K562 (cell line): ENCODE data around the gene PRODH2.

Experiments used
- JUND ChIP-seq, 2 experiments: IDR thresholded peaks; 2 replicates in 1 of 2; 3 replicates in 1 of 2; pipeline ENCODE4 v1.6.1; 2011; ENCODE audit warnings: borderline replicate concordance in 2 of 2, low read depth in 2 of 2, low read length in 2 of 2, improper control_type of control experiment in 1 of 2, missing biosample characterization in 1 of 2, missing genetic modification characterization in 1 of 2, missing genetic modification reagents in 1 of 2
- RAD51 ChIP-seq: fragments of 450-650 bp; IDR thresholded peaks from 2 replicates; pipeline ENCODE4 v1.7.1; 2016; ENCODE audit warnings: low read depth, mild to moderate bottlenecking, borderline replicate concordance
- SMARCA4 ChIP-seq: fragments of 450-650 bp; IDR thresholded peaks from 2 replicates; pipeline ENCODE4 v1.6.1; 2016
- TCF7L2 ChIP-seq: fragments of 150-350 bp; IDR thresholded peaks from 2 replicates; pipeline ENCODE4 v1.6.1; 2016; ENCODE audit warnings: low read depth, mild to moderate bottlenecking, low read length, moderate library complexity
- TF ChIP-seq, protein P1 (sequence below): IDR thresholded peaks from 2 replicates; pipeline ENCODE4 v1.6.1; 2011; ENCODE audit not compliant: insufficient read length; ENCODE audit errors: extremely low read depth

DNA sequence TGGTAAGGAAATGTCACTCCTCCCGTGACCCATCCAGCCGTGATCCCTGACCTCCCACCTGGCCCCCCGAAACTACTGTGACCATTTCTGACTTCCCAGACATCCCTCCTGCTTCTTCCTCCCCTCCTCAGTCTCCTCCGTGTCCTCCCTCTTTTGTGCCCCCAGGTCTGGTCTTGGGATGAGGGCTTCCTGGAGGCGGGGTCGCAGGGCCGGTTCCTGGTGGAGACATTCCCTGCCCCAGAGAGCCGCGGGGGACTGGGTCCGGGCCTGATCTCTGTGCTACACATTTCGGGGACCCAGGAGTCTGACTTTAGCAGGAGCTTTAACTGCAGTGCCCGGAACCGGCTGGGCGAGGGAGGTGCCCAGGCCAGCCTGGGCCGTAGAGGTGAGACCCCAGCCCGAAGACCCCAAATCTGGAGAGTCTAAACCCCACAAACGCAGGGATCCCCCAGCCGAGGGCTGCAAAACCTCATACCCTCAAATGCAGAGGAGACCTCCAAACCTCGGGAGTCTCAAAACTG lies 49.1 kb upstream of the PRODH2 start:
- TF ChIP-seq, protein P1, sequence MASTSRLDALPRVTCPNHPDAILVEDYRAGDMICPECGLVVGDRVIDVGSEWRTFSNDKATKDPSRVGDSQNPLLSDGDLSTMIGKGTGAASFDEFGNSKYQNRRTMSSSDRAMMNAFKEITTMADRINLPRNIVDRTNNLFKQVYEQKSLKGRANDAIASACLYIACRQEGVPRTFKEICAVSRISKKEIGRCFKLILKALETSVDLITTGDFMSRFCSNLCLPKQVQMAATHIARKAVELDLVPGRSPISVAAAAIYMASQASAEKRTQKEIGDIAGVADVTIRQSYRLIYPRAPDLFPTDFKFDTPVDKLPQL = no peak
- TF ChIP-seq SMARCA4 (no peak), JUND (IDR thresholded peaks at IDR 0.05; ENCODE audit: borderline replicate concordance, low read depth, low read length) (no peak), JUND (tag; IDR thresholded peaks at IDR 0.05; ENCODE audit: borderline replicate concordance, low read depth, low read length) (no peak), RAD51 (no peak), TCF7L2 (no peak)
